ENCODE data around the gene DNAAF8. TPM values are rescaled to one million over a fixed set of nuclear protein-coding genes. Genes with fewer than 3 reads are reported as not detected.

The DNAAF8 gene
- total RNA-seq, 2 experiments from 2014 or later = 0.21 to 0.40 TPM

Other genes with a start within 250 kb of the DNAAF8 start
- gene CDIP1, start 195.8 kb upstream of the DNAAF8 start, total RNA-seq = 10 to 100 TPM; 44.2 to 45.2 TPM
- under 1 TPM; 0.21 to 0.22 TPM for gene C16orf96, start 178.2 kb upstream of the DNAAF8 start, total RNA-seq
- 10 to 100 TPM; 21.5 to 22.2 TPM for gene UBALD1, start 119.6 kb upstream of the DNAAF8 start, total RNA-seq
- gene MGRN1, start 109.7 kb upstream of the DNAAF8 start, total RNA-seq = 10 to 100 TPM; 74.4 to 79.5 TPM
- gene NUDT16L1, start 41.0 kb upstream of the DNAAF8 start, total RNA-seq = 10 to 100 TPM; 32.3 to 35.5 TPM
- gene ANKS3, start 266 bp upstream of the DNAAF8 start, total RNA-seq = 10 to 100 TPM; 12.4 to 16.7 TPM
- 10 to 100 TPM; 12.7 to 18.7 TPM for gene ZNF500, start 32.6 kb downstream of the DNAAF8 start, total RNA-seq
- gene SEPTIN12, start 53.8 kb downstream of the DNAAF8 start, total RNA-seq = not detected
- gene SMIM22, start 60.8 kb downstream of the DNAAF8 start, total RNA-seq = not detected
- gene ROGDI, start 68.1 kb downstream of the DNAAF8 start, total RNA-seq = 1 to 10 TPM; 9.0 to 9.6 TPM
- 100 to 1,000 TPM; 101 to 104 TPM for gene GLYR1, start 112.8 kb downstream of the DNAAF8 start, total RNA-seq
- gene UBN1, start 112.9 kb downstream of the DNAAF8 start, total RNA-seq = 10 to 100 TPM; 38.2 to 38.3 TPM
- not detected for gene PPL, start 202.6 kb downstream of the DNAAF8 start, total RNA-seq
- gene SEC14L5, start 223.8 kb downstream of the DNAAF8 start, total RNA-seq = not detected

All from activated CD4-positive, alpha-beta T cell treated with anti-CD3 and anti-CD28 coated beads, Interleukin-2, amount 10 ng/mL, durations not matched to agents 7 days and 5 days (primary cell).